ENCODE data around the gene CDK5RAP2. TPM values are rescaled to one million over a fixed set of nuclear protein-coding genes. Genes with fewer than 3 reads are reported as not detected.

CDK5RAP2 gene
- total RNA-seq, 4 donors from 2014 or later: 28.9 to 62.3 (median 40.0) TPM

GRCh38 chr9:120545701-120546550 is 34.0 kb downstream of the CDK5RAP2 start:
- TF ChIP-seq CTCF (IDR thresholded peaks at IDR 0.05): no peak
- no peak for TF ChIP-seq POLR2A (IDR thresholded peaks at IDR 0.05)
- H3K4me3 ChIP-seq: no peak overlapping the region
- intact Hi-C loops (cut with DNase I; ENCODE audit: low total_unique reads): no loop called here
- no peaks in the 10 kb centered on the region for H3K36me3 ChIP-seq
- H3K4me1 ChIP-seq: no peaks in the 10 kb centered on the region
- no peak overlapping the region for H3K27ac ChIP-seq
- H3K27me3 ChIP-seq: no peaks in the 10 kb centered on the region
- H3K9me3 ChIP-seq: no peaks in the 10 kb centered on the region
- DNase-seq: no peak

GRCh38 chr9:120544441-120544840 is 35.5 kb downstream of the CDK5RAP2 start:
- H3K36me3 ChIP-seq: no peaks in the 10 kb centered on the region
- H3K27me3 ChIP-seq: no peaks in the 10 kb centered on the region
- no peaks in the 10 kb centered on the region for H3K9me3 ChIP-seq
- H3K4me3 ChIP-seq: no peak overlapping the region
- no peak for TF ChIP-seq CTCF (IDR thresholded peaks at IDR 0.05)
- no peak for TF ChIP-seq POLR2A (IDR thresholded peaks at IDR 0.05)
- H3K4me1 ChIP-seq: no peaks in the 10 kb centered on the region
- H3K27ac ChIP-seq: no peak overlapping the region
- no peak for DNase-seq
- intact Hi-C loops (cut with DNase I; ENCODE audit: low total_unique reads): no loop called here

GRCh38 chr9:120542701-120543490 is 37.1 kb downstream of the CDK5RAP2 start:
- no peaks in the 10 kb centered on the region for H3K9me3 ChIP-seq

GRCh38 chr9:120541921-120542320 is 38.0 kb downstream of the CDK5RAP2 start:
- TF ChIP-seq POLR2A (IDR thresholded peaks at IDR 0.05): no peak
- no peak for TF ChIP-seq CTCF (IDR thresholded peaks at IDR 0.05)
- intact Hi-C loops (cut with DNase I; ENCODE audit: low total_unique reads): no loop called here
- Histone ChIP-seq H3K4me1 (no peaks in the 10 kb centered on the region), H3K36me3 (no peaks in the 10 kb centered on the region), H3K9me3 (no peaks in the 10 kb centered on the region), H3K27ac (no peak overlapping the region), H3K4me3 (no peak overlapping the region), H3K27me3 (no peaks in the 10 kb centered on the region)
- DNase-seq: no peak

More at GRCh38 chr9:120542701-120543490, 37.1 kb downstream of the CDK5RAP2 start:
- H3K27me3 ChIP-seq: no peaks in the 10 kb centered on the region
- H3K27ac ChIP-seq: no peak overlapping the region
- no peak overlapping the region for H3K4me3 ChIP-seq
- intact Hi-C loops (cut with DNase I; ENCODE audit: low total_unique reads): no loop called here
- H3K4me1 ChIP-seq: no peaks in the 10 kb centered on the region
- TF ChIP-seq CTCF (IDR thresholded peaks at IDR 0.05): no peak
- no peak for TF ChIP-seq POLR2A (IDR thresholded peaks at IDR 0.05)
- H3K36me3 ChIP-seq: no peaks in the 10 kb centered on the region
- no peak for DNase-seq

GRCh38 chr9:120539951-120540350 is 40.0 kb downstream of the CDK5RAP2 start:
- Histone ChIP-seq H3K4me3 (no peak overlapping the region), H3K27ac (no peak overlapping the region), H3K36me3 (no peaks in the 10 kb centered on the region), H3K27me3 (no peaks in the 10 kb centered on the region), H3K9me3 (no peaks in the 10 kb centered on the region), H3K4me1 (no peaks in the 10 kb centered on the region)
- intact Hi-C loops (cut with DNase I; ENCODE audit: low total_unique reads): no loop called here
- TF ChIP-seq POLR2A (IDR thresholded peaks at IDR 0.05) (no peak), CTCF (IDR thresholded peaks at IDR 0.05) (no peak)
- no peak for DNase-seq
